Cardiac fibroblast (primary cell): ENCODE results near the gene ANO6.

Source experiments
- DNase-seq, 2 donors: peaks; one replicate each; pipeline versions ENCODE4 v3.0.0 to v3.0.0-alpha.2; 2010; ENCODE audit warnings: low read depth in 2 of 2
- H3K4me3 ChIP-seq, 2 donors: replicated peaks in 1 of 2; 1 replicate in 1 of 2; 2 replicates in 1 of 2; pipeline ENCODE4 v1.5.1; 2011; ENCODE audit warnings: low read depth in 2 of 2, low read length in 2 of 2, mild to moderate bottlenecking in 2 of 2, moderate library complexity in 1 of 2
- TF ChIP-seq, protein P1 (sequence below): IDR thresholded peaks from one replicate; pipeline ENCODE4 v1.5.1; 2011; ENCODE audit warnings: low read depth, mild to moderate bottlenecking, low read length, inconsistent platforms

The ANO6 gene

DNA sequence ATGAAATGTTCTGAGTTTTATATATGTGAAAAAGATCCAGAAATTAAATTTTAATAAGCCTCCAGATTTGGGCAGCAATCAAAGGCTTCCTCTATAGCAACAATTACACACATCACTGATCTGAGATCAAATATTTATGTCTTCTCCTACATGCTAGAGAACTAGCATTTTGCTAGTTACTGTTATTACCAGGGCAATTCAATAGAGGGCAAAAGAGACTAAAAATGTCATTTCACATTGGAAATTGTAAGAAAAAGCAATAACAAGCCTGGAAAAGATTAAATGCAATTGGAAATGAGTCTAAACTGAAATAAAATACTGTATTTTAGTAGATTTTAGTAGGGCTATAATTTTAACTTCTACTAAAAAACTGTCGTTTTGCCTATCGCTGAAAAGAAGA lies 32.6 kb upstream of the ANO6 start:
- H3K4me3 ChIP-seq: no peak overlapping the region
- TF ChIP-seq, protein P1, sequence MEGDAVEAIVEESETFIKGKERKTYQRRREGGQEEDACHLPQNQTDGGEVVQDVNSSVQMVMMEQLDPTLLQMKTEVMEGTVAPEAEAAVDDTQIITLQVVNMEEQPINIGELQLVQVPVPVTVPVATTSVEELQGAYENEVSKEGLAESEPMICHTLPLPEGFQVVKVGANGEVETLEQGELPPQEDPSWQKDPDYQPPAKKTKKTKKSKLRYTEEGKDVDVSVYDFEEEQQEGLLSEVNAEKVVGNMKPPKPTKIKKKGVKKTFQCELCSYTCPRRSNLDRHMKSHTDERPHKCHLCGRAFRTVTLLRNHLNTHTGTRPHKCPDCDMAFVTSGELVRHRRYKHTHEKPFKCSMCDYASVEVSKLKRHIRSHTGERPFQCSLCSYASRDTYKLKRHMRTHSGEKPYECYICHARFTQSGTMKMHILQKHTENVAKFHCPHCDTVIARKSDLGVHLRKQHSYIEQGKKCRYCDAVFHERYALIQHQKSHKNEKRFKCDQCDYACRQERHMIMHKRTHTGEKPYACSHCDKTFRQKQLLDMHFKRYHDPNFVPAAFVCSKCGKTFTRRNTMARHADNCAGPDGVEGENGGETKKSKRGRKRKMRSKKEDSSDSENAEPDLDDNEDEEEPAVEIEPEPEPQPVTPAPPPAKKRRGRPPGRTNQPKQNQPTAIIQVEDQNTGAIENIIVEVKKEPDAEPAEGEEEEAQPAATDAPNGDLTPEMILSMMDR: peak; percentile 42
- peak; percentile 40 to 46 for DNase-seq

DNA sequence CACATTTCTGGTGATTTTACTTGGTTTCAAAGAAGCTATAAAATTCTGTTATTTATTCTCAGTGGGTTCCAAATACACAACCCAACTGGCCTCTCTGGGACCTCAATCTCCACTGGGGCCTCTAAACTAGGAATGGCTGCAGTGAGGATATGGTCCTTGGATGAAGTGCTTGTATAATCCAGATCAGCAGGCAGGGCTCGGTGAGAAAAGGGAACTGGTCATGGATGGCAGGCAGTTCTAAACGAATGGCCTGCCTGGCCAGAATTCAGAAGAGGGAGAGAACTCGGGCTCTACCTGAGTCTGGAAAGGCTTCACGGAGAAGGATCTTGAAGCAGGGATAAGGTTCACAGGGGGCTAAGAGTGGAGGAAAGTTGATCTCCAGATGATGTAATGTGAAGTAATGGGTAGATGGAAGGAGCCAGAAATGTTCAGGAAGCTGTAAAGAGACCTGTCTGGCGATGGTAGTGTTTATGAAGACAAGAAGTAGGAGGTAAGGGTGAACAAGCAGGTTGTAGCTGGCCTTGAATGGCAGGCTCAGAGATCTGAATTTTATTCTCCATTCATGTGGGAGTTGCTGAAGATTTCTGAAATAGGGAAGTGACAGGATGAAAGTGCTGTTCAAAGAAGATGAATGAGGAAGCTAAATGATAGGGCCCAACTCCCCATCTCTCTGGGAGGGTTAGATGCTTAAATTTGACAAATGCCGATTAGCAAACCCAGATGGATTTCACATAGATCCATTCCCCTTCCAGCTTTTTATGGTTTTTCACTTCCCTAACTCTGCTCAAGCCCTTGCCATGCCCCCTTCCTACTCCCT lies 31.5 kb upstream of the ANO6 start:
- no peak overlapping the region for H3K4me3 ChIP-seq
- TF ChIP-seq, protein P1: no peak
- no peak for DNase-seq

DNA sequence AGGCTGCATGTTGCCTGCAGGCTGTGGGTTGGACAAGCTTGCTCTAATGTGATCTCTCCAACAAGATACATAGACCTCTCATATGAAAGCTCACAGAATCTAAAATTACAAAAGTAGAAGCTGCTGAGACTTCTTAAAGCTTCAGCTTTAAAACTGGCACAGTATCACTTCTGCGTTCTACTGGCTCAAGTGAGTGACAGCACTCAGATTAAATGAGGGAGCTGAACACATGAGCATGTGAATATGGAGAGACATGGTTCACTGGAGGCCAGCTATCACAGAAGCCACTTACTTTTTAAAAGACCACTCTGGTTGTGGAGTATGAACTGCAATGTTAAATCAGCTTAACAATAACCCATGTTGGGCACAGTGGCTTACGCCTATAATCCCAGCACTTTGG lies 29.1 kb upstream of the ANO6 start:
- DNase-seq: no peak

DNA sequence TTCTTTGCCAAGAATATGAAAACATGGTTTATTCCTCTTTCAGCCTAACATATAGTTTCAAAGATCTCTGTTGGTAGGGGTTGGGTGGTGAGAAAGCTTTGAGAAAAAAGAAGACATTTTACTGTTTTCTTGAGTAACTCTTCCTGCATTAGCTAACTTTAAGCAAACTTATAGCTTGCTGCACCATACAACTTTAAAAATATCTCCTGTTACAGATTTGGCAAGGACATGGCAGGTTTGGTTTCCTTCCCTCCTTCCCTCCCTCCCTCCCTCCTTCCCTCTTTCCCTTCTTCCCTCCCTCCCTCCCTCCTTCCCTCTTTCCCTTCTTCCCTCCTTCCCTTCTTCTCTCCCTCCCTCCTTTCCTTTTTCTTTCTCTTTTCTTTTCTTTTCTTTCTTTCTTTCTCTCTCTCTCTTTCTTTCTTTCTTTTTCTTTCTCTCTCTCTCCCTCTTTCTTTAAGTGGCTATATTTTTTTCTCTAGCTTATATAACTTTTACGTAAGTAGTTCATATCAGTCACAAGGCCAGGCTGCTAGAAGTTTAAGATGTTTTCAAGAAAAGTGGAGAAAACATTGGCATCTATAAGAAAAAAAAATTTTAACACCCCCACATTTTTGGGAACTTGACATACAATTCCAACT lies 26.0 kb upstream of the ANO6 start:
- H3K4me3 ChIP-seq: no peak overlapping the region
- no peak for DNase-seq
- TF ChIP-seq, protein P1: no peak

More for the DNA sequence above, 29.1 kb upstream of the ANO6 start:
- no peak overlapping the region for H3K4me3 ChIP-seq
- TF ChIP-seq, protein P1: no peak

DNA sequence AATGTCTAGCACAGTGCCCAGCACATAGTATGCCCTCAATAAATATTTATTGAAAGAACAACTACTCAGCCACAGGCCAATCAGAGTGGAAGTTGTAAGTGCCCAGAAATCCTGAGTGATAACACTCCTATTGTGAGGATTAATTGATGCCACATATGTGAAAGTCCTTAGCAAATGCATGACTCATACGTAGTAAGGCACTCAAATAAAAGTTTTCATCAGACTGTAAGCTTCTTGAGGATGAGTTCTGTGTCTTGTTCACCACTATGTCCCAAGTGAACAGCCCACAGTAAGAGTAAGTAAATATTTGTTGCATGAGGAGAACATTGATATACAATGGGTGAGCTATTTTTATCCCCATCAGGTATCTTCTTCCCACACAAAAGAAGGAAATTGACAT lies 24.7 kb upstream of the ANO6 start:
- TF ChIP-seq, protein P1: no peak
- H3K4me3 ChIP-seq: no peak overlapping the region
- DNase-seq: peak; percentile 23 to 65

DNA sequence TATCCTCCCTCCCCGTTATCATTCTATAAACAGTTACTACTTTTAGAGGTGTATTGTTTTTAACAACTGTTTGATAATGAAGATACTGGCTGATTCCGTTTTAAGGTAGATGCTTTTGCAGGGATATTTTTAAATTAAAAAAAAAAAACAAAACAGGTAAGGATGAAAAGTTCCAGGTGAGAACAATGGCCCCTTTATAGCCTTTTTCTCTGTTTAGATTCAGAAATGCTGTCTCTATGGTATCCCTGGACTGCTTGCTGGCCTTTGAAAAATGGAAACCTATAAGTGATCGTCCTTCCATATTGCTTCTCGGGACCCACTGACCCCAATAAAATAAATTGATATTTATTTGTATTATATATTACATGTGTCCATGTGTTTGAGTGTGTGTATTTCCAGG lies 23.2 kb upstream of the ANO6 start:
- H3K4me3 ChIP-seq: no peak overlapping the region
- TF ChIP-seq, protein P1: no peak
- DNase-seq: no peak
